Neural progenitor cell (in vitro differentiated cells): ENCODE results near the gene NFE2L3. TPM values are rescaled to one million over a fixed set of nuclear protein-coding genes. Genes with fewer than 3 reads are reported as not detected.

Source experiments
- DNase-seq: peaks from one replicate; pipeline ENCODE4 v3.0.0-alpha.2; 2016; ENCODE audit warnings: low spot score
- H2AFZ ChIP-seq: fragments of 200-600 bp; sonication (generic); replicated peaks from 2 replicates; pipeline ENCODE4 v1.6.1; 2016; ENCODE audit warnings: antibody characterized with exemption
- H3F3A ChIP-seq: fragments of 200-600 bp; sonication (generic); 2 replicates; pipeline ENCODE4 v1.6.1; 2016; ENCODE audit warnings: antibody characterized with exemption, low read depth
- H3K27ac ChIP-seq: fragments of 200-600 bp; sonication (generic); 2 replicates; pipeline ENCODE4 v1.5.1; 2016; ENCODE audit warnings: mild to moderate bottlenecking
- H3K27me3 ChIP-seq: fragments of 200-600 bp; sonication (generic); 2 replicates; pipeline ENCODE4 v1.6.1; 2016; ENCODE audit warnings: mild to moderate bottlenecking, moderate library complexity
- H3K36me3 ChIP-seq: fragments of 200-600 bp; sonication (generic); 2 replicates; pipeline ENCODE4 v1.5.1; 2016
- H3K4me1 ChIP-seq: fragments of 200-600 bp; sonication (generic); 2 replicates; pipeline ENCODE4 v1.6.1; 2016; ENCODE audit warnings: mixed run types
- H3K4me2 ChIP-seq: fragments of 200-600 bp; sonication (generic); 2 replicates; pipeline ENCODE4 v1.6.1; 2016
- H3K4me3 ChIP-seq: fragments of 200-600 bp; sonication (generic); 2 replicates; pipeline ENCODE4 v1.5.1; 2016
- H3K79me2 ChIP-seq: fragments of 200-600 bp; sonication (generic); 2 replicates; pipeline ENCODE4 v1.6.1; 2016; ENCODE audit warnings: low read depth
- H3K9ac ChIP-seq: fragments of 200-600 bp; sonication (generic); 2 replicates; pipeline ENCODE4 v1.6.1; 2016
- H3K9me3 ChIP-seq: fragments of 200-600 bp; sonication (generic); 2 replicates; pipeline ENCODE4 v1.5.1; 2016; ENCODE audit warnings: low read depth
- H4K20me1 ChIP-seq: fragments of 200-600 bp; sonication (generic); 2 replicates; pipeline ENCODE4 v1.6.1; 2016; ENCODE audit warnings: low read depth
- H3K27ac Mint-ChIP-seq: 3 replicates; pipeline ENCODE4 v1.8.0; 2021; ENCODE audit warnings: mixed read lengths
- H3K27me3 Mint-ChIP-seq: 2 replicates; pipeline ENCODE4 v1.8.0; 2022; ENCODE audit warnings: low read depth, mild to moderate bottlenecking, inconsistent platforms, moderate library complexity, mixed read lengths; ENCODE audit not compliant: insufficient read depth
- H3K36me3 Mint-ChIP-seq: 3 replicates; pipeline ENCODE4 v1.8.0; 2021; ENCODE audit warnings: mixed read lengths
- H3K4me1 Mint-ChIP-seq: 3 replicates; pipeline ENCODE4 v1.8.0; 2021; ENCODE audit warnings: mixed read lengths
- H3K4me3 Mint-ChIP-seq: 3 replicates; pipeline ENCODE4 v1.8.0; 2021; ENCODE audit warnings: mild to moderate bottlenecking, moderate library complexity, mixed read lengths
- H3K9me3 Mint-ChIP-seq: 3 replicates; pipeline ENCODE4 v1.8.0; 2020; ENCODE audit warnings: mixed read lengths
- CTCF ChIP-seq: fragments of 200-600 bp; sonication (generic); IDR thresholded peaks from 2 replicates; pipeline ENCODE4 v1.5.1; 2017; ENCODE audit warnings: antibody characterized with exemption, mild to moderate bottlenecking
- EZH2 ChIP-seq: fragments of 200-600 bp; sonication (generic); IDR thresholded peaks from 2 replicates; pipeline ENCODE4 v1.6.1; 2017; ENCODE audit warnings: antibody characterized with exemption, mild to moderate bottlenecking, moderate library complexity
- EZH2phosphoT487 ChIP-seq: fragments of 200-600 bp; sonication (generic); IDR thresholded peaks from 2 replicates; pipeline ENCODE4 v1.6.1; 2017; ENCODE audit warnings: antibody characterized with exemption
- total RNA-seq: library from RNA; depleted of rRNA; stranded (reverse); fragments of >200 nt; gene quantifications from 2 replicates; pipeline ENCODE4 v1.2.3, GENCODE V29; 2015; ENCODE audit warnings: low replicate concordance

The NFE2L3 gene
- total RNA-seq, 1 donor from 2014 or later, result 6.2 TPM

- H3K36me3 ChIP-seq, result no peaks in the 10 kb centered on the region
- H3K4me2 ChIP-seq, result no peak overlapping the region
- Mint-ChIP-seq H3K9me3 (peaks cover 2% of the 10 kb centered on the region), H3K27me3 (peaks cover 8% of the 10 kb centered on the region), H3K4me3 (no peak overlapping the region), H3K27ac (no peak overlapping the region), H3K4me1 (peaks cover 28% of the 10 kb centered on the region), H3K36me3 (peaks cover 6% of the 10 kb centered on the region)
- H2AFZ ChIP-seq, result no peak overlapping the region
- H3K4me1 ChIP-seq, result peaks cover 26% of the 10 kb centered on the region
- H4K20me1 ChIP-seq, result no peaks in the 10 kb centered on the region
- H3K9me3 ChIP-seq, result no peaks in the 10 kb centered on the region
- no peaks in the 10 kb centered on the region for H3K27me3 ChIP-seq
- peaks cover 32% of the 10 kb centered on the region for H3F3A ChIP-seq
- no peak overlapping the region for H3K9ac ChIP-seq
- TF ChIP-seq CTCF, result no peak
- no peak for TF ChIP-seq EZH2
- TF ChIP-seq EZH2phosphoT487, result no peak
- H3K79me2 ChIP-seq, result no peaks in the 10 kb centered on the region
- no peak for DNase-seq
- no peak overlapping the region for H3K27ac ChIP-seq
- H3K4me3 ChIP-seq, result no peak overlapping the region
Observed at GRCh38 chr7:26105931-26106330, 46.1 kb upstream of the NFE2L3 start.

GRCh38 chr7:26112203-26112740 is 39.7 kb upstream of the NFE2L3 start:
- Histone ChIP-seq H3K4me2 (no peak overlapping the region), H3K79me2 (no peaks in the 10 kb centered on the region), H3K27me3 (no peaks in the 10 kb centered on the region), H3K27ac (no peak overlapping the region), H4K20me1 (no peaks in the 10 kb centered on the region), H3K4me1 (peaks cover 23% of the 10 kb centered on the region), H3F3A (no peaks in the 10 kb centered on the region), H3K9me3 (no peaks in the 10 kb centered on the region), H3K36me3 (no peaks in the 10 kb centered on the region), H2AFZ (peak overlapping the region; percentile 27), H3K9ac (no peak overlapping the region), H3K4me3 (no peak overlapping the region)
- no peak overlapping the region for H3K4me3 Mint-ChIP-seq
- peaks cover 10% of the 10 kb centered on the region for H3K4me1 Mint-ChIP-seq
- peaks cover 2% of the 10 kb centered on the region for H3K9me3 Mint-ChIP-seq
- H3K36me3 Mint-ChIP-seq, result peaks cover 2% of the 10 kb centered on the region
- peaks cover 6% of the 10 kb centered on the region for H3K27me3 Mint-ChIP-seq
- no peak overlapping the region for H3K27ac Mint-ChIP-seq
- no peak for TF ChIP-seq CTCF
- TF ChIP-seq EZH2phosphoT487, result no peak
- TF ChIP-seq EZH2, result no peak
- peak; percentile 23 for DNase-seq

GRCh38 chr7:26115650-26116049 is 36.3 kb upstream of the NFE2L3 start:
- TF ChIP-seq EZH2 (no peak), CTCF (no peak), EZH2phosphoT487 (no peak)
- Histone ChIP-seq H3K4me1 (peaks cover 25% of the 10 kb centered on the region), H3F3A (no peaks in the 10 kb centered on the region), H3K27me3 (no peaks in the 10 kb centered on the region), H3K4me3 (no peak overlapping the region), H3K27ac (no peak overlapping the region), H3K79me2 (no peaks in the 10 kb centered on the region), H3K9ac (no peak overlapping the region), H4K20me1 (no peaks in the 10 kb centered on the region), H3K4me2 (no peak overlapping the region), H3K36me3 (no peaks in the 10 kb centered on the region), H2AFZ (no peak overlapping the region), H3K9me3 (no peaks in the 10 kb centered on the region)
- Mint-ChIP-seq H3K4me3 (no peak overlapping the region), H3K27ac (no peak overlapping the region), H3K4me1 (peaks cover 14% of the 10 kb centered on the region), H3K9me3 (no peaks in the 10 kb centered on the region), H3K27me3 (peaks cover 2% of the 10 kb centered on the region), H3K36me3 (no peaks in the 10 kb centered on the region)
- DNase-seq, result no peak
